ENCODE data around the gene FGF8. TPM values are rescaled to one million over a fixed set of nuclear protein-coding genes. Genes with fewer than 3 reads are reported as not detected.

The FGF8 gene
- total and polyA plus RNA-seq, 2 of the 4 experiments (the other 2 are of a cell fraction): 0.17 TPM; not detected in 1

DNA sequence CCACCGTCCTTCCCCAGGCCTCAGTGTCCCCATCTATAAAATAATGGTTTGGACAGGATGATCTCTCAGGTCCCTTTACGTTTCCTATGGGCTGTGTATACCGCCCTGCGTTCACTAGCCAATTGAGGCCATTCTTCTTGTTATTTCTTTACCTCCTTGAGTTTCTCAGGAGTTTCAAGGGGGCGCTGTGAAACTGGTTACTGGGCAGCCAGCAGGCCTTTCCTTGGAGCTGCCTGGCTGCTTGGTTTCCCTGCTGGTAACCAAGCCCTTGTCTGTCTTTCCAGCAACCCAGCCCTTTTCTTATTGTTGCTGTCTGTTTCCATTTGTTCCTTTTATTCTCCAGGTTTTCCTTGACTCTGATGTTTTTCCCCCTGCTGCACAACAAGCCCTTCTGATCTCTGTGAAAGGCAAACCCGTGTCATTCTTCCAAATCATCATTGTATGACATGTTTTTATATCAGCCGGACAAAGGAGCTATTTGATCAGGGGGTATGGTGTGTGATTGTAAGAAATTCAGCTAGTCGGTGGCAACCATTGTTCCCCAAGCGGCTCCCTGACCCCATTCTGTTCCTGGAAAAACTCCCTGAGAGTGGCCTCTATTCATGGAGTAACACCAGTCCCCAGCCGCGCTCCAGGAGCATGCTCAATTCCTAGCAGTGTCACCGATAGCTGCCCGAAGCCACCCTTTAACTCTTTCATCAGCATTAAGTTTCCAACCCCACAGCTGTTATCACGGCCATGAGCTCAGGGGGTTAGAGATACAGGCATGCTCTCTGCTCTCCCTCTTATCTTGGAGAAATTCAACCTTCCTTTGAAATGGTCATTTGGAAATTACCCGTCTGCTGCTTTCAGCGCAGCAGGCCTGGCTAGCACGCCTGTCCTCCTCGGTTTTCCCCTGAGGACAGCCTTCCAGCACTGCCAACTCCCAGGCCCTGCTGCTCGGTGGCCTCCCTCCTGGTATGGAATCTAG lies 26.6 kb downstream of the FGF8 start (continued):
- TF ChIP-seq MAFK (IDR thresholded peaks at IDR 0.05; ENCODE audit: low read depth, low read length) (no peak), POLR2A (IDR thresholded peaks at IDR 0.05; ENCODE audit: low read depth, low read length) (no peak)

GRCh38 chr10:101748496-101748895 lies 27.4 kb downstream of the FGF8 start:
- H3K4me1 ChIP-seq (ENCODE audit: control insufficient read depth, insufficient read depth, low read length): no peaks in the 10 kb centered on the region
- no peak overlapping the region for H3K4me2 ChIP-seq (ENCODE audit: low read depth, low read length)
- no peak overlapping the region for H2AK9ac ChIP-seq (replicated peaks; ENCODE audit: low read depth, low read length, poor library complexity)
- H3K14ac ChIP-seq (replicated peaks; ENCODE audit: low read depth, low read length): no peak overlapping the region
- intact Hi-C loops (cut with micrococcal nuclease): no loop called here
- H3K27ac ChIP-seq (ENCODE audit: insufficient read depth, low read length): no peak overlapping the region
- no peak overlapping the region for H3K56ac ChIP-seq (ENCODE audit: extremely low read depth, insufficient read depth, low read length)
- H2AK5ac ChIP-seq (ENCODE audit: low read depth, low read length): no peak overlapping the region
- H2AFZ ChIP-seq (replicated peaks; ENCODE audit: low read length, poor library complexity): no peak overlapping the region
- peaks cover 39% of the 10 kb centered on the region for H3K27me3 ChIP-seq (ENCODE audit: control insufficient read depth, insufficient read depth, low read length)
- no peak overlapping the region for H2BK15ac ChIP-seq (ENCODE audit: low read depth, low read length)
- no peaks in the 10 kb centered on the region for H3K9me3 ChIP-seq (ENCODE audit: control insufficient read depth, insufficient read depth, low read length)
- BruUV-seq (replicated peaks): no TSS peak
- no peak overlapping the region for H3K18ac ChIP-seq (ENCODE audit: low read depth, low read length)
- no peak overlapping the region for H4K8ac ChIP-seq (ENCODE audit: low read depth in 2 of 2, low read length in 2 of 2)
- ATAC-seq (ENCODE audit: low read depth) (no peak), DNase-seq (no peak)
- H2BK20ac ChIP-seq (ENCODE audit: low read depth, low read length): no peak overlapping the region
- no peak overlapping the region for H3K4ac ChIP-seq (ENCODE audit: low read depth, low read length)
- 50% methylated on average over 2 of the region's 3 CpGs; no CpG with 5 or more reads in 1 of the 2 experiments for WGBS, 2 experiments (ENCODE audit: extremely low coverage in 2 of 2, insufficient read length in 1 of 2)
- H2BK5ac ChIP-seq (ENCODE audit: low read depth, low read length, poor library complexity, severe bottlenecking): no peak overlapping the region
- CTCF ChIA-PET: interaction anchor here (1.2 kb wide), 1 partner anchor 10 kb away, joined by 3 read pairs; no protein-coding TSS in a partner anchor
- in situ Hi-C loops (cut with MboI; ENCODE audit: low sequenced_read_pairs): loop anchor here (10.0 kb wide), 1 partner anchor 564 kb away; no protein-coding TSS in a partner anchor
- dilution Hi-C loops (cut with HindIII; ENCODE audit: low sequenced_read_pairs, unreplicated experiment): no loop called here
- no peaks in the 10 kb centered on the region for H3K36me3 ChIP-seq (ENCODE audit: control insufficient read depth, insufficient read depth, low read length)
- H3K9me1 ChIP-seq (ENCODE audit: insufficient read depth, low read length): no peaks in the 10 kb centered on the region
- H3K79me1 ChIP-seq (ENCODE audit: low read depth in 1 of 2, low read length in 2 of 2): no peaks in the 10 kb centered on the region
- H3K9ac ChIP-seq (ENCODE audit: low read depth, low read length): no peak overlapping the region
- no peak overlapping the region for H3K23ac ChIP-seq (ENCODE audit: low read depth, low read length)
- no peak overlapping the region for H4K5ac ChIP-seq (ENCODE audit: low read depth, low read length)
- H3K4me3 ChIP-seq (ENCODE audit: insufficient read depth, low read depth, low read length): no peak overlapping the region
- POLR2A ChIA-PET (ENCODE audit: unreplicated experiment): no interaction called here
- no peak overlapping the region for H4K91ac ChIP-seq (ENCODE audit: insufficient read depth, low read depth, low read length)
- H4K20me1 ChIP-seq (ENCODE audit: insufficient read depth, low read length): no peaks in the 10 kb centered on the region
- no peak overlapping the region for H2BK120ac ChIP-seq (ENCODE audit: low read depth, low read length)
- no peak for TF ChIP-seq MXI1 (IDR thresholded peaks at IDR 0.05; ENCODE audit: borderline replicate concordance, low read depth, low read length)
- TF ChIP-seq FOS (IDR thresholded peaks at IDR 0.05; ENCODE audit: low read depth, low read length): no peak
- no peak for TF ChIP-seq RCOR1 (IDR thresholded peaks at IDR 0.05; ENCODE audit: insufficient replicate concordance, low read length)
- no peak for TF ChIP-seq SMC3 (IDR thresholded peaks at IDR 0.05; ENCODE audit: low read depth, low read length)
- TF ChIP-seq RFX5 (IDR thresholded peaks at IDR 0.05; ENCODE audit: low read depth, low read length): no peak
- no peak for TF ChIP-seq RAD21 (IDR thresholded peaks at IDR 0.05; ENCODE audit: low read length)
- no peak for TF ChIP-seq CHD1 (IDR thresholded peaks at IDR 0.05; ENCODE audit: low read depth, low read length)
- no peak for TF ChIP-seq CTCF (conservative IDR thresholded peaks at IDR 0.05; ENCODE audit: low read depth, low read length)
- no peak for TF ChIP-seq NFE2L2 (IDR thresholded peaks at IDR 0.05; ENCODE audit: low read depth, low read length)
- no peak for TF ChIP-seq BHLHE40 (IDR thresholded peaks at IDR 0.05; ENCODE audit: low read depth, low read length)
- TF ChIP-seq USF2 (IDR thresholded peaks at IDR 0.05; ENCODE audit: low read depth, low read length): no peak
- no peak for TF ChIP-seq MAFK (IDR thresholded peaks at IDR 0.05; ENCODE audit: low read depth, low read length)
